ENCODE measurements around the gene CCNY. TPM values are rescaled to one million over a fixed set of nuclear protein-coding genes. Genes with fewer than 3 reads are reported as not detected.

Gene CCNY
- total RNA-seq, 2 donors from 2014 or later: 60.5 to 65.9 TPM

GRCh38 chr10:35351021-35351420, 14.7 kb downstream of the CCNY start:
- no peak for DNase-seq
- no peaks in the 10 kb centered on the region for H3K27me3 Mint-ChIP-seq (ENCODE audit: insufficient read depth)
- no peak for TF ChIP-seq CTCF (conservative IDR thresholded peaks at IDR 0.05)
- Histone ChIP-seq H3K36me3 (ENCODE audit: control insufficient read depth, insufficient read depth, low read length) (no peaks in the 10 kb centered on the region), H3K9me3 (ENCODE audit: control insufficient read depth, low read length) (no peaks in the 10 kb centered on the region), H3K4me1 (ENCODE audit: control insufficient read depth, insufficient read depth, low read length) (peaks cover 18% of the 10 kb centered on the region), H3K9ac (ENCODE audit: extremely low read depth, low read length, poor library complexity, severe bottlenecking) (no peak overlapping the region), H3K27me3 (ENCODE audit: control insufficient read depth, insufficient read depth, low read length, poor library complexity, severe bottlenecking) (no peaks in the 10 kb centered on the region), H3K27ac (ENCODE audit: low read depth, low read length) (no peak overlapping the region), H3K4me3 (ENCODE audit: low read length) (no peak overlapping the region)
- H3K4me1 Mint-ChIP-seq: peaks cover 56% of the 10 kb centered on the region
- no peaks in the 10 kb centered on the region for H3K9me3 Mint-ChIP-seq
- H3K4me3 Mint-ChIP-seq: no peak overlapping the region
- H3K27ac Mint-ChIP-seq: no peak overlapping the region
- H3K36me3 Mint-ChIP-seq (ENCODE audit: low read depth): no peaks in the 10 kb centered on the region
- WGBS, 2 experiments (ENCODE audit: insufficient coverage in 1 of 2, insufficient read length in 1 of 2): 95 to 97% methylated on average over 2 of the region's 2 CpGs

- Mint-ChIP-seq H3K36me3 (ENCODE audit: low read depth) (no peaks in the 10 kb centered on the region), H3K4me3 (no peak overlapping the region), H3K27ac (no peak overlapping the region), H3K4me1 (peaks cover 61% of the 10 kb centered on the region), H3K27me3 (ENCODE audit: insufficient read depth) (no peaks in the 10 kb centered on the region), H3K9me3 (no peaks in the 10 kb centered on the region)
- no peaks in the 10 kb centered on the region for H3K9me3 ChIP-seq (ENCODE audit: control insufficient read depth, low read length)
- H3K36me3 ChIP-seq (ENCODE audit: control insufficient read depth, insufficient read depth, low read length): no peaks in the 10 kb centered on the region
- no peak overlapping the region for H3K27ac ChIP-seq (ENCODE audit: low read depth, low read length)
- no peak for TF ChIP-seq CTCF (conservative IDR thresholded peaks at IDR 0.05)
- no peak for DNase-seq
- H3K9ac ChIP-seq (ENCODE audit: extremely low read depth, low read length, poor library complexity, severe bottlenecking): no peak overlapping the region
- H3K27me3 ChIP-seq (ENCODE audit: control insufficient read depth, insufficient read depth, low read length, poor library complexity, severe bottlenecking): no peaks in the 10 kb centered on the region
- H3K4me3 ChIP-seq (ENCODE audit: low read length): no peak overlapping the region
- H3K4me1 ChIP-seq (ENCODE audit: control insufficient read depth, insufficient read depth, low read length): peaks cover 23% of the 10 kb centered on the region
- WGBS, 2 experiments (ENCODE audit: insufficient coverage in 1 of 2, insufficient read length in 1 of 2): 92 to 100% methylated on average over 2 of the region's 2 CpGs
Measured at GRCh38 chr10:35352097-35352496, 15.8 kb downstream of the CCNY start.

GRCh38 chr10:35352512-35352911, 16.2 kb downstream of the CCNY start:
- Histone ChIP-seq H3K4me1 (ENCODE audit: control insufficient read depth, insufficient read depth, low read length) (peaks cover 23% of the 10 kb centered on the region), H3K9ac (ENCODE audit: extremely low read depth, low read length, poor library complexity, severe bottlenecking) (no peak overlapping the region), H3K27me3 (ENCODE audit: control insufficient read depth, insufficient read depth, low read length, poor library complexity, severe bottlenecking) (no peaks in the 10 kb centered on the region), H3K4me3 (ENCODE audit: low read length) (no peak overlapping the region), H3K36me3 (ENCODE audit: control insufficient read depth, insufficient read depth, low read length) (no peaks in the 10 kb centered on the region), H3K9me3 (ENCODE audit: control insufficient read depth, low read length) (no peaks in the 10 kb centered on the region), H3K27ac (ENCODE audit: low read depth, low read length) (no peak overlapping the region)
- H3K4me1 Mint-ChIP-seq: peaks cover 57% of the 10 kb centered on the region
- TF ChIP-seq CTCF (conservative IDR thresholded peaks at IDR 0.05): no peak
- no peak overlapping the region for H3K4me3 Mint-ChIP-seq
- 97% methylated on average over 6 to 7 of the region's 7 CpGs for WGBS, 2 experiments (ENCODE audit: insufficient coverage in 1 of 2, insufficient read length in 1 of 2)
- H3K9me3 Mint-ChIP-seq: no peaks in the 10 kb centered on the region
- no peaks in the 10 kb centered on the region for H3K36me3 Mint-ChIP-seq (ENCODE audit: low read depth)
- no peak for DNase-seq
- no peak overlapping the region for H3K27ac Mint-ChIP-seq
- H3K27me3 Mint-ChIP-seq (ENCODE audit: insufficient read depth): no peaks in the 10 kb centered on the region
